HL-60/S4 treated with phorbol 12-myristate 13-acetate at 8.2 ng/mL for 4 days and 3 days (cell line): Measurements from ENCODE around the gene ZNF324B.
"Not testable (repeated sequence)": the region's sequence is repeated elsewhere in the genome, so short reads cannot be mapped to it uniquely, and the experiment has no call there.

Experiments
- in situ Hi-C: fragments of 300-500 bp; cut with MboI; formaldehyde crosslinking; loops from 2 replicates; pipeline ENCODE4 v1.15.0; 2022; ENCODE audit warnings: low sequenced_read_pairs

ZNF324B gene

DNA sequence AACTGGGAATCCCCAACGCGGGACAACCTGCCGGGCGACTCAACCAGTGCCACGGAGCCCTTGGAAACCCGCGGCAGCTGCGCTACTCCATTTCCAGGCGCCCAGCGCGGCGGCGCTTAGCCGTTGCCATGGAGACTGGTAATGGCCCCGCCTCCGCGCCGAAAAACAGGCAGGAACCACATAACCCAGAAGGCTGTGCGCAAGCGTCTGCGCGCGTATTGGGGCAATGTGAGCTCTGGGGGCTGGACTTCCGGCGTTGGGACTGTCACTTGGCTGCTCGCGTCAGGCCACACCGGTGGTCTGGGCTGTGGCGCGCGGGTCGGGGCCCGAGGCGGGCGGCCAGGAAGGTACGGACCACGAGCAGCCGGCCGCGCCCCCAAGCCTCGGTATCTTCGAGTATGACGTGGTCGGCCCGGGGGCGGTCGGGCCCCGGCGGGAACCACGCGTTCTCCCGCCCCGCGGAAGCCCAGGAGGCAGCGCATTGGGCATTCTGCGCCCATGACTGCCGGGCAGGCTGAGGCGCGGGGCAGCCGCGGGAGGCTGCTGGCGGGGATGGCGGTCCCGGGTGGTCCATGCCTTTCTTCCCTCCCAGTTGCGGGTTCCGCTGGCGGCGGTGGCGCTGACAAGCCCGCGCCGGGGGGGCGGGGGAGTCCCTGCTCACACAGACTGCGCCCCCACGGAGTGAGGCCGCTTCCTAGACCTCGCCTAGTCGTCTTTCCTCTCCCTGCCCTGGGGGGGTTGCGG lies at the start of gene ZNF324B:
Gene ZNF324B, plus strand, starts transcription at position 265 of the 744 bp plus-strand sequence. CDS start 2,080 bp downstream, outside the sequence.
- in situ Hi-C loops: no loop called here

DNA sequence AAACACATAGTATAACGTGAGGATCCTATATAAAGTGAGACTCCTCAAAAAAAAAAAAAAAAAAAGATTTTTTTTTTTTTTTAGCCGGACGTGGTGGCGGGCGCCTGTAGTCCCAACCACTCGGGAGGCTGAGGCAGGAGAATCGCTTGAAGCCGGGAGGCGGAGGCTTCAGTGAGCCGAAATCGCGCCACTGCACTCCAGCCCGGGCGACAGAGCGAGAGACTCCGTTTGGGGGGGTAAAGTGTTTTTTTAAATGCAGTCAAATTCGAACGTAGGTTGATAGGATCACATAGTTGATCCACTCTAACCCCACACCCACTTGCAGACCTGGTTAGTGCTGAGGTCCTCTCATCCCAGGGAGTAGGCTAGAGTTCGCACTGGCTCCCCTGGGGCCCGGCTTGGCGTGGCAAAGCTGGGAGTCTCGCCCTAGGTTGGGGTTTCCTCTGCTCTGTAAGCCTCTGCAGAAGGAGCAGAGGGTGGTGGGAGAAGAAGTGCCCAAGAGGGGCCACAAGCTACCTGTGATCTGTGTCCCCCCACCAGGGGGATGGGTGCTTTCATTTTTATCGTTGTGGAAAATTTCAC lies 49.5 kb upstream of the ZNF324B start:
- in situ Hi-C loops: no loop called here

DNA sequence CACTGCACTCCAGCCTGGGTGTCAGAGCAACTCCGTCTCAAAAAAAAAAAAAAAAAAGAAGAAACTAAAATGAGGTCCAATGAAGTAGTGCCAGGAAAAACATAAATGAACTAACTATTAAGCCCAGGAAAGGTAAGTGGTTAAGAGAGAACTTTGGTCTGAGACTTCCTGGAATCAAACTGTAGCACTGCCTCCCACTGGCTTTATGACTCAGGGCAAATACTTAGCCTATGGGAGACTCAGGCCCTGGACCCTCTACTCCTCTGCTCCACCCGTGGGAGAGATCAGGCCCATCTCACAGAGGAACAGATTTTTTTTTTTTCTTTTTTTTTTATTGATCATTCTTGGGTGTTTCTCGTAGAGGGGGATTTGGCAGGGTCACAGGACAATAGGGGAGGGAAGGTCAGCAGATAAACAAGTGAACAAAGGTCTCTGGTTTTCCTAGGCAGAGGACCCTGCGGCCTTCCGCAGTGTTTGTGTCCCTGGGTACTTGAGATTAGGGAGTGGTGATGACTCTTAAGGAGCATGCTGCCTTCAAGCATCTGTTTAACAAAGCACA lies 47.4 kb upstream of the ZNF324B start:
- in situ Hi-C loops: not testable (repeated sequence)

DNA sequence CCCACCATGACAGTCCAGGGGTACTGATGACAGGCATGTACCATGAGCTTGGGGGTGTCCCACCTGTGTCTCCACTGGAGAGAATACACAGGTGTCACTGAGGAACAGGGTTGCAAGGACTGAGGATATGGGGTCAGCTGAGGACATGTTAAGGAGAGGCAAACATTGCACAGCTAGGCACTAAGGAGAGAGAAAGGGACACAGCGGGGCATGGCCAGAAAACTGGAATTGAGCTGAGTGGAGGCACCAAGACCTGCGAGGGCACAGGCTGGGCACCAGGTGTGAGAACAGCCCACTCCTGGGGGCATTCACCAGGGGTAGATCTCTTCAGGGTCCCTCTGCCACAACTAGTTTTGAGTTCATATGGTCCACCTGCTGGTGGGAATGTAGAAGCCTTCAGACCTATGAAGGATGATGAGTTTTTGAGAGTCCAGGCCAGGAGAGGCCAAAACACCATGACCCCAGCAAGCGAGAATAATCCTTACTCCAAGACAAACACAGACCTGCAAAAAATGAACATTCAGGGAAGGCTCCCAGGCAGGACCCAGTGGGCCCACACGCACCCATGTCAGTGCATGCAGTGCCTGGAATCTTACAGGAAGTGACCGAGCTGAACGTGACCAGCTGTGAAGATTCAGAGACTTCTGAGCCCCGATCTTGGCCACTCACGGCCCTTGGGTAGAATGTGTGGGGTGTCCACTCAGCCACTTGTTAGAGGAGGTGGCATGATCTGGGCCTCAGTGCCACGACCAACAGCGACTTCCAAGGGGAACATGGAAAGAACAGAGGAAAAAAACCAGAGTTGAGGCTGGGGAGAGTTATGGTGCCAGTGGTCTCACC lies 44.4 kb upstream of the ZNF324B start:
- in situ Hi-C loops: no loop called here

DNA sequence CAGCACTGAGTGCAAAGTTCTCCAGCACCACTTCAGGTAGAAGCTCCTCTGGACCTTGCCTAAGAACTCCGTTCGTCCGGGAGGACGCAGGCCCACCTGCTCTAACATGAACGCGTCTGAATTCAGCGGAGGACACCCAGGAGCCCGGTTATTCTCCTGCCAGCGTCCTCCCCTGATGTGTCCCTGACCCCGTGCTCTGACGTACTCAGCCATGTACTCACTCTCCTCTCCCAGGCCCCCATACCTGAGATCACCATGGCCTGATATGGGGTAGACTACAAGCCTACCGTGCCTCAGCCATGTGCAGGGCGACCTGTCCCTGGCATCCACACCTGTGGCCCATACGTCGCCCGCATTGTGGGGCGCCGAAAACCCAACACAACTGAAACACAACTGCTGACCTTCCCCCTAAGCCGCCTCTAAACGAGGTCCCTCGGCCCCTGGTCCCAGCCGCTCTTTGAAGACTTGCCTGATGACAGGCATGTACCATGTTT lies 43.7 kb upstream of the ZNF324B start:
- in situ Hi-C loops: no loop called here

DNA sequence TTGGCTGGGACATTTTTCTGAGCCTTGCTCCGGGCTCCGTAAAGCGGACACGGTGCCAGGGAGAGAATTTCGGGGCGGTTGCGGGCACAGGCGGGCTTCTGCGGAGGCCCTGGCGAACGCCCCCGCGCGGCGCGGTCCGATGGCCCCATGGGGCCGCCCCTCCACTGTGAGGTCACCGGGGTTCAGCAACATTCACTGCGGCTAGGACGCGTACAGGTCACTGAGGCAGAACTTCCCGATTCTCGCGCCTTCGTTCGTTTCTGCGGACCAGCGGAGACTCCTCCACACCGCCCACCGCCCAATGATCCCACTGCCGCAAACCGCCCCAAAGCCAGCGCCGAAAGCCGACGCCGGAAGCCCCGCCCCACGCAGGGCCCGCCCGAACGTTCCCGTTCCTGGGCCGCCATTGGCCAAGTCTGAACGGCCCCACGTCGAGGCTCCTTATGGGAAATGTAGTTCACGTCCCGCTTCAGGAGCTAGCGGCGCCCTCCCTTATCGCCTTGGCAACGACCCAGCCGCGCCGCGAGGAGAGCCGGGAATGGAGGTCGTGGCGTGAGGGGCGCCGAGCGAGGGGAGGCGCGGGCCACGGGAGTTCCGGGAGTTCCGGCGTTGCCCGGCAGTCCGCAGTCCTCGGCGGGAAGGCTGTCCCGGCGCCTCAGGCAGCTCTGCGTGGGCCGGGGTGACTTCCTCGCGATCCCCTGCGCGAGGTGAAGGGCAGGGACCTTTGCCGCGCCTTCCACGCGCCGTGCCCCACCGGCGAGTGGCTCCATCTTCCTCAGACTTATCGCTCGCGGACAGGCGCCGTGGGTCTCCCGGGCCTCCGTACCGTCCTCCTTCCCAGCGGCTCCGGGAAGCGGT lies 43.0 kb upstream of the ZNF324B start, which contains the start of gene ZNF584:
Gene ZNF584, plus strand, starts transcription at position 498 of the 858 bp plus-strand sequence. CDS start 499 bp downstream, outside the sequence.
- in situ Hi-C loops: no loop called here

DNA sequence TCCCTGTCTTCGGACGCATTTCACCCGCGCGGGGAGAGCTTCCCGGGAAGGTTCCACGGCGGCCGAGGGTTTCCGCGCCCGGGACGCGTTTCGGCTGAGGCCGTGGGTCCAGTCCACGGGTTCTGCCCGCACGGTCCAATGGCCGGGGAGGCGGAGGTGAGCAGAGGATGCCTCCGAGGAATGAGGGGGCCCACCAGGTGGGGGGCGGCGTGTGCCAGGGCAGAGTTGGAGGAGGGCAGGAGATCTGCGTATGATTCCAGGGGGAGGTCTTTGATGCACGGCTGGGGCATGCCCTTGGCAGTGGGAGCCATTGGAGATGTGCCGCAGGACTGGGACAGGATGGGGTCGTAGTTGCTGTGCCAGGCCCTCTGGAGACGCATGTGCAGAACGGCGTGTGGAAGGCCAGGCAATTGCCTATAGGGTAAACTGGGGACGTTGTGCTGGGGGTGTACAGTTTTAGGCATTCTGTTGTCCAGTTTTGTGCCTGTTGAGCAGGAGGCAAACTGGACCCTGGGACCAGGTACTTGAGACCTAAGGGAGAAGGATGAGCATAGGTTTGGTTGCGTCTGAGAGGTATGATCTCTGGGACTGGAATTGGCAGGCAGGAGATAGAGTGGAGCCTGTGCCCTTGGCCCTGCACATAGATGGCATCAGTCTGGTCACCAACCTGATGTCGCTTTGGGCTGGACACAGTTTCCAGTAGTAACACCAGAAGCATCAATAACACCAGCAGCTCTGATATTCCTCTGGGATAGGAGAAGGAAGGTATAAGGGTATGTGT lies 42.2 kb upstream of the ZNF324B start:
- in situ Hi-C loops: no loop called here

DNA sequence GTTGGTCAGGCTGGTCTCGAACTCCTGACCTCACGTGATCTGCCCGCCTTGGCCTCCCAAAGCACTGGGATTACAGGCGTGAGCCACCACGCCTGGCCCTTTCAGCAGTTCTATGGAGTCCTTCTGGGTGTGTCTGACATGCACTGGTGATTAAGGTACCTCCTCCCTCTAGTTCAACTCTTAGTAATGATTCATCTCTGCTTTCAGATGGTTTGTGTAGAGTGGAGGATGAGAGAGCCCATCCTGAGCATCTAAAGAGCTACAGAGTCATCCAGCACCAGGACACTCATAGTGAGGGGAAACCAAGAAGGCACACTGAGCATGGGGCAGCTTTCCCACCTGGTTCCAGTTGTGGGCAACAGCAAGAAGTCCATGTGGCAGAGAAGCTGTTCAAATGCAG lies 34.8 kb upstream of the ZNF324B start:
- in situ Hi-C loops: no loop called here

DNA sequence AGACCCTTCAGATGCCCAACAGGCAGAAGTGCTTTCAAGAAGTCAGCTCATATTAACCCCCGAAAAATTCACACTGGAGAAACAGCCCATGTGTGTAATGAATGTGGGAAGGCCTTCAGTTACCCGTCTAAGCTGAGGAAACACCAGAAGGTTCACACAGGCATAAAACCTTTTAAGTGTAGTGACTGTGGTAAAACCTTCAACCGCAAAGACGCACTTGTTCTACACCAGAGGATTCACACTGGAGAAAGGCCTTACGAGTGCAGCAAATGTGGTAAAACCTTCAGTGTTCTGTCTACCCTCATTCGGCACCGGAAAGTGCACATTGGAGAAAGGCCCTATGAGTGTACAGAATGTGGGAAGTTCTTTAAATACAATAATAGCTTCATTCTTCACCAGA lies 34.4 kb upstream of the ZNF324B start:
- in situ Hi-C loops: no loop called here

DNA sequence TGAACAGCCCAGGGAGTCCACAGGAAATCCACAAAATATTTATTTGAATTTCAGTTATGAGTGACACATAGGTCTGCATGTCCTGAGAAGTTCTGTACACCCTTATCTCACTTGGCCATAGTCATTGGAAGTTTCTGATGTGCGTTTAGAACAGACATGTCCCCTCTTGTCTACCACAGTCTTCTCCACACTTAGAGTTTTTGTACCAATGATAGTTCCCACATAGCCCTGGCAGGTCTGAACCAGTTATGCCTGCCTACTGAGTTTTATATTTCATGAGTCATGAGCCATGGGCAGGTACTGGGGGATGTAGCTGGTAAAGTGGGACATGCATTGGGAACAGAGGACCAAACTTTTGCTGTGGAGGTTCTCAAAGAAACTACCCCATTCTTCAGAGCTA lies 22.8 kb upstream of the ZNF324B start:
- in situ Hi-C loops: no loop called here

DNA sequence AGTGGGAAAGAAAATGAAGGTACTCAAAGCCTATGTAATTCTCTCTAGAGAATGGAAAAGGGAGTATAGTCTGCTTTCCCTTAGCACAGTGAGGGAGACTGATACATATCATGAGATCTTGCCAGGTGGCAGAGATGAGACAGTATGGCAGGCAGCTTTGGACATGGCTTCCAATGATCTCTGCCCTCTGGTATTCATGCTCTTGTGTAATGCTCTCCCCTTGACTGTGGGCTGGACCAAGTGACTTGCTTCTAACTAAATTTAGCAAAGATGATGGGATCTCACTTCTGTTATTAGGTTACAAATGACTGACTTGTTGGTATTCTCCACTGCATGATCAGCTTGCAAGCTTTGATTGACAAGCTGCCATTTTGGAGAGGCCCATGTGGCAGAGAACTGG lies 21.7 kb upstream of the ZNF324B start:
- in situ Hi-C loops: no loop called here

DNA sequence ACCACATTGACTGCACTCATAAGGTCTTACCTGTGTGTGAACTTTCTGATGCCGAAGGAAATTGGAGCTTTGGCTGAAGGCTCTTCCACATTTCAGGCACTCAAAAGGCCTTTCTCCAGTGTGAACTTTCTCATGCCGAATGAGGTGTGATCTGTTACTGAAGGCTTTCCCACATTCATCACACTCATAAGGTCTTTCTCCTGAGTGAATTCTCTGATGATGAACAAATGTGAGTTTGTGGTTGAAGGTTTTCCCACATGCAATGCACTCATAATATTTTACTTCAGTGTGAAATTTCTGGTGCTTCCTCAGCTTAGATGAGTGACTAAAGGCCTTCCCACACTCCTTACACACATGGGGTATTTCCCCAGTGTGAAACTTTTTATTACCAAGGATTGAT lies 17.2 kb upstream of the ZNF324B start:
- in situ Hi-C loops: no loop called here

DNA sequence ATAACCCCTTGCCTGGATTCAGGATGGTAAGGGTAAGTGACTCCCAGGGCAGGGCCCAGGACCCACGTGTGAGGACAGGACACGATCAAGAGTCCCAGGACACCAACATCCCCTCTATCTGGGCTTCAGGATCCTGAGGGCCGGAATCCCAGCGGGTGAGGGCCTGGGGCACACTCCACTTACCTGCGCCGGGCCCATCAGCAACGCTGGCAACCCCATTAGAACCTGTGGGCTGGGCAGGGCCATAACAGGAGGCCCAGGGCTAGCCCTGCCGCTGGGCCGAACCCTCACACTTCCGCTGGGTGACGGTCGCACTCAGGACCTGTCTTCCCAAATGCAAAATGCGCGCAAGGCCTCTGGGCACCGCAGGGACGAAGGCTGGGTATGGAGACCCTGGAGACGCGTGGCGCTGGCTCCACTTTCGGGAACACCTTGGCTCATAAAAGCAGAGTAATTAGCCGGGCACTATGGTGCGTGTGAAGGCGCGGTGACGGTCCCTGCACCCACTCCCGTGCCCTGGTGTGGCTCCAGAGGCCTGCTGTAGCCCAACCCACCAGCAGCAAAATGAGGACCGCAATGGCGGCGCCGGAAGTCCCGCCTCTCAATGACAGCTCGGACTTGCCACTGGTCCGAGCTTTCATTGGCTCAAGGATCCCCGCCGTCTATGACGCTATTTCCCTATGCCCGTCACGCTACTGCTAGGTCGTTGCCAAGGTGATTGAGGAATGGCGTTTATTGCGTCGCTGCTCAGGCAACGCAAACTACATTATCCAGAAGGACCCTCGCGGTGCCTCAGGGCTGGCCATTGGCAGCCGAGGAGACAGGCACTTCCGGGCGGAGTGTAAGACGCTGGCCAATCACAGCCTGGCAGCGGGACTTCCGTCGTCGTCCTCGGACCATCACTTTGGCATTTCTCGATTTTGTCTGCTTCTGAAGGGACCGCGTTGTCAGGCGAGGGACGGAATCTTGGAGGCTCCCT lies 11.6 kb upstream of the ZNF324B start, which contains the start of gene ZNF132:
Gene ZNF132, minus strand, starts transcription at position 578 of the 979 bp plus-strand sequence. Its CDS starts 332 bp downstream, at position 246.
- in situ Hi-C loops: no loop called here

DNA sequence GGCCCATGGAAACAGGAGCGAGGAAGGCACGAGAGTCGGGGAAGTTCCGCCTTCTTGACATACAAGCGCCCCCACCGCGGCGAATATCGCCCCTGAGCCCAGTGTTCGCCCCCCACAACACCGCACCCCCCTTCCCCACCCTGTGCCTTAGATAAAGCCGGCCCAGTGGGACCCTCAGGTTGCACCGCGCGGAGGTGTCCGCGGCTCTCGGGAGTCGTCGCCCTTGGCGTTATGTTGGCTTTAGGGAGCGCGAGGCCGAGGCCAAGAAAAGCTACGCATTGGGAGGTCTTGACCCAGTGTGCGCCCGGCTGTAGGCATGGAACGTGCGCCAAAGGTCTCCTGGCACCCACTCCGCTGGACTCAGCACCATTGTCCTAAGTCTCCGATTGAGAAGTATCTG lies 10.9 kb upstream of the ZNF324B start:
- in situ Hi-C loops: no loop called here

DNA sequence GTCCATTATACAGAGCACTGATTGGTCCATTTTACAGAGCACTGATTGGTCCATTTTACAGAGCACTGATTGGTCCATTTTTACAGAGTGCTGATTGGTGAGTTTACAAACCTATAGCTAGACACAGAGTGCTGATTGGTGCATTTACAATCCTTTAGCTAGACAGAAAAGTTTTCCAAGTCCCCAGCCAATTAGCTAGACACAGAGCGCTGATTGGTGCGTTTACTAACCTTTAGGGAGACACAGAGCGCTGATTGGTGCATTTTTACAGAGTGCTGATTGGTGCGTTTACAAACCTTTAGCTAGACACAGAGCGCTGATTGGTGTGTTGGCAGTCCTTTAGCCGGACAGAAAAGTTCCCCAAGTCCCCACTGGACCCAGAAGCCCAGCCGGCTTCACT lies 8.4 kb upstream of the ZNF324B start:
- in situ Hi-C loops: not testable (repeated sequence)

DNA sequence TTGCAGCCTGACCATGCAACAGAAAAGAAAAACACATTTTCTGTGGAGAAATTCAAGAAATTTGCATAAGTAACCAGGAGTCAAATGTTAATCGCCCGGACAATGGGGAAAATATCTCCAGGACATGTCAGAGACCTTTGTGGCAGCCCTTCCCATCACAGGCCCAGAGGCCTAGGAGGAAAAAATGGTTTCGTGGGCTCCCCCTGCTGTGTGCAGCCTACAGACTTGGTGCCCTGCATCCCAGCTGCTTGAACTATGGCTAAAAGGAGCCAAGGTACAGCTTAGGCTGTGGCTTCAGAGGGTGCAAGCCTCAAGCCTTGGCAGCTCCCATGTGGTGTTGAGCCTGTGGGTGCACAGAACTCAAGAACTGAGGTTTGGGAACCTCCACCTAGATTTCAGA lies 2.6 kb upstream of the ZNF324B start:
- in situ Hi-C loops: not testable (repeated sequence)

DNA sequence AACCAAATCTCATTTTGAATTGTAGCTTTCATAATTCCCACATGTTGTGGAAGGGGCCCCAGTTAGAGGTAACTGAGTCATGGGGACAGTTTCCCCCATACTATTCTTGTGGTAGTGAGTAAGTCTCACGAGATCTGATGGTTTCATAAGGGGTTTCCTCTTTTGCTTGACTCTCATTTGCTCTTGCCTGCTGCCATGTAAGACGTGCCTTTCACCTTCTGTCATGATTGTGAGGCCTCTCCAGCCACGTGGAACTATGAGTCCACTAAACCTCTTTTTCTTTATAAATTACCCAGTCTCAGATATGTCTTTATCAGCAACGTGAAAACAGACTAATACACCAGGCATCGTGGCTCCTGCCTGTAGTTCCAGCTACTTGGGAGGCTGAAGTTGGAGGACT lies 1.4 kb upstream of the ZNF324B start:
- in situ Hi-C loops: not testable (repeated sequence)

DNA sequence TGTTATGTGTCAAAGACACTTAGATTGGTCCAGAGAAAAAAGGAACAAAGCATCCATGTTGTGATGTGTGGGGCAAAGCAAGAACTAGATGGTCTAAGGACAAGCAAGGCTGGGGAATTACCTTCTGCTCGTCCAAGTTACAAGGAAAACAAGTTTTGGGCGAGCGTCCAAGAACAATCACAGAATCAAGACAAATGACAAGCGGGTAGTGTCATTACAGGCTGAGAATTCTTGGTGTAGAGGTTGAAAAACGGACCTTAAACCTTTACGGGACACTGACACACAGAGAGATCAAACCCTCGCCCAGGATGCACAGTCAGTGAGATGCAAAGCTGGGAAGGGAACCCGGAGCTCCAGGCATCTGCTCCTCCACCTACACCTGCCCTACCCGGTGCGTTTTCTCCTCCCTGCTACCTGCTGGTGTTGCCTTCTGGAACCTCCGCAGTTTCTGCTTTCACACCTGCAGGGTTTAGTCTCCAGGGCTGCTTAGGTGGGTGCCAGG lies 515 bp upstream of the ZNF324B start:
- in situ Hi-C loops: no loop called here
